Raji (cell line): Measurements from ENCODE around the gene GALNT2.

Experiments
- POLR2A ChIP-seq: IDR thresholded peaks from 2 replicates; pipeline ENCODE4 v1.6.1; 2011; ENCODE audit warnings: low read depth, low read length, control low read depth; ENCODE audit not compliant: insufficient read depth

Gene GALNT2

DNA sequence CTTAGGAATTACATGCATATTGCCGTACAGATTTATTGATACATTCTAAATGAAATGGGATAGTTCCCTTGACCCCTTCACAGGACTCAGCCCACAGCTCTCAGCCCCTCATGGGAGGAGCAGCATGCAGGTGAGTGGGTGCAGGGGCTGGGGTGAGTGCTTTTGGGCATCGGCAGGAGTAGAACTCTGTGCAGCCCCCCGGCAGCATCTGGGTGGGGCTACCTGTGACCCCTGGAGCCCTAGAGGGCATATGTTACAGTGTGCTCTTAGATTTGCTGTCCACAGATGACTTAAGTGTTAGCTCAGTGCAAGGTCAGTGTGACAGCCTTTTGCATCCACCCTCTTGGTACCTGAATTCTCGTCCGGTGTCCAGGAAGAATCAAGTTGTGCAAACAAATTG is 120.3 kb downstream of the GALNT2 start:
- TF ChIP-seq POLR2A = no peak

DNA sequence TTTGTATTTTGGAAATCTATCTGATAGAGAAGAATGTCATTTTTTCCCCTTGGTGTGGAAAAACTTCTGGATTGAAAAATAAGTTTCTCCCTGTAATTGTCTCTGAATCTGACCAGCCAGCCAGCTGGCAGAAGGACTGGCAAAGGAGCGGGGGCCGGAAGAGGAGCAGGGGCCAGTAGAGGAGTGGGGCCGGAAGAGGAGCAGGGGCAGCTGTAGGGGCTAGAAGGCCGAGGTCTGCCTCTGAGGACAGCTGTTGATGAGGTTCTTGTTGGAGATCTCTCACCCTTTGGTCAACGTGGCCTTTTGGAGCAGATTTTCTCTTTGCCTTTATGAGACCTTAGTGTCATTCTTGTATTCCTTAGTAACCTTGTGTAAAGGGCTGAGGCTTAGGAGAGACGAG is 121.8 kb downstream of the GALNT2 start:
- TF ChIP-seq POLR2A = no peak

DNA sequence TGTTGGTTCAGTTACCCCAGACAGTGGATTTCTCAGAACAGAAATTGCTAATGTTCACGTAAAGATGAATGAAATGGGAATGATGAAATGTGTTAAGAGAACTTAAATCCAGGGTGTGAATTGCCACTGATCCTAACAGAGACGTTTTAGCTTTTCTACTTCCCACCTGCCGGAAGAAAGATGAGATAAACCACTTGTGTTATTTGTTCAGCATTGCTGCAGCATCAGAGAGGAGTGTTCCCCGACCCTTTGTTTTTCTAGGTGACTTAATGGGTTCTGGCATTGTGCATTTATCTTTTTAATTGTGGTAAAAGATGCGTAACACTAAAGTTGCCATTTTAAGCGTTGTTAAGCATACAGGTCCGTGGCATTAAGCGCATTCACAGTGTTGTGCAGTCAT is 122.3 kb downstream of the GALNT2 start:
- TF ChIP-seq POLR2A = no peak

GRCh38 chr1:230189824-230190223 is 122.8 kb downstream of the GALNT2 start:
- no peak for TF ChIP-seq POLR2A

- TF ChIP-seq POLR2A = no peak
Measured at GRCh38 chr1:230191079-230191804, 124.2 kb downstream of the GALNT2 start.

DNA sequence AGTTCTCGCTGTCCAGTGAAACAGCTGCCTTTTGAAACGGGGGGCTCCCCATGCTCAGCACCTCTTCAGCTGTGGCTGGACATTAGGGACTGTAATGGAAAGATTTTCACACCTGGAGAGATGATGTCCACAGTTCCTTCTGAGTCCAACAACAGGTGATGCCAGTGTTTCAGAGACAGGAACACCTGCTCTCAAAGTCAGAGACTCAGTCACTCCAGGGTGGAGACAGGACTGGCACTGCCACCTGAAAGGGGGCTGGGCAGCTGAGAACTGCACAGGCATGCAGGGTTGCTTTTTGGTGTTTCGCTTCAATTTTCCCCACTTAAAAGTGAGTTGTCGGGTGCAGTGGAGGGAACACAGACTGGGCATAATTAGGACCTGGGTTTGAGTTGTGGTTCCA is 124.8 kb downstream of the GALNT2 start:
- TF ChIP-seq POLR2A = no peak

- TF ChIP-seq POLR2A = no peak
Measured at GRCh38 chr1:230194525-230194924, 127.5 kb downstream of the GALNT2 start.

DNA sequence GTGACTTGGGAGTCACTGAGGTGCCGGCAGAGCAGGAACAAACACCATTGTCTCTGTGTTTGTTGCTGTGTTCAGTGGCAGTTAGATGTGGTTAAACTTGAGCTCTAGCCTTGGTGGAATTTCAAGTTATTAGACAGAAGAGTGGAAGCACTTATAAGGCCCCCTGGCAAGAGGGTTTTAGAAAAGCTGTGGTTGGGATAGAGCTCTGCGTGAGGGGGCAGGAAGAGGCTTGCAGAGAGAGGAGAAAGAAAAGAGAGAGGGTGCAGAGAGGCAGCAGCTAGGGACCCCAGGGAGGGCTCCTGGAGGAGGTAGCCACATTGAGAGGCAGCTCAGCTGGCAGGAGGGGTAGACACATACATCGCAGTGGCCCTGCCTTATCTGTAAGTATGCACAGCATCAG is 128.2 kb downstream of the GALNT2 start:
- TF ChIP-seq POLR2A = no peak

DNA sequence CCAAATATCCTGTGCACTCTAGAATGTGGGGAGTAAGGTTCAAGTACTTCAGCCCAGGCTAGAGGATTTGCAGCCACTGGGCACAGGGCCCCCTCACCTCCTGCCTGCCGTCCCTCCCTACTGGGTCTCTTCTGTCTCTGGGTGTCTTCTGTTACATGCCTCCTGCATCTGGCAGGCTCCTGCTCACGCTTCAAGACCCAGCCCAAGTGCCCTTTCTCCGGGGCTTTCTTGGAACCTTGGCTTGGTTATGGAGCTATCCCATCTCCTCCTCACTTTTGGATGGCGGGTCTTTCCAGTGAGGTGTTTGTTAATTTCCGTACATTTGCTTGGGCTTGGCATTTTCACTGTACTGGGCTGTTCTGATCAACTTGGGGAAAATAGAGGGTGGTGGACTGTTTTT is 129.0 kb downstream of the GALNT2 start:
- TF ChIP-seq POLR2A = no peak

DNA sequence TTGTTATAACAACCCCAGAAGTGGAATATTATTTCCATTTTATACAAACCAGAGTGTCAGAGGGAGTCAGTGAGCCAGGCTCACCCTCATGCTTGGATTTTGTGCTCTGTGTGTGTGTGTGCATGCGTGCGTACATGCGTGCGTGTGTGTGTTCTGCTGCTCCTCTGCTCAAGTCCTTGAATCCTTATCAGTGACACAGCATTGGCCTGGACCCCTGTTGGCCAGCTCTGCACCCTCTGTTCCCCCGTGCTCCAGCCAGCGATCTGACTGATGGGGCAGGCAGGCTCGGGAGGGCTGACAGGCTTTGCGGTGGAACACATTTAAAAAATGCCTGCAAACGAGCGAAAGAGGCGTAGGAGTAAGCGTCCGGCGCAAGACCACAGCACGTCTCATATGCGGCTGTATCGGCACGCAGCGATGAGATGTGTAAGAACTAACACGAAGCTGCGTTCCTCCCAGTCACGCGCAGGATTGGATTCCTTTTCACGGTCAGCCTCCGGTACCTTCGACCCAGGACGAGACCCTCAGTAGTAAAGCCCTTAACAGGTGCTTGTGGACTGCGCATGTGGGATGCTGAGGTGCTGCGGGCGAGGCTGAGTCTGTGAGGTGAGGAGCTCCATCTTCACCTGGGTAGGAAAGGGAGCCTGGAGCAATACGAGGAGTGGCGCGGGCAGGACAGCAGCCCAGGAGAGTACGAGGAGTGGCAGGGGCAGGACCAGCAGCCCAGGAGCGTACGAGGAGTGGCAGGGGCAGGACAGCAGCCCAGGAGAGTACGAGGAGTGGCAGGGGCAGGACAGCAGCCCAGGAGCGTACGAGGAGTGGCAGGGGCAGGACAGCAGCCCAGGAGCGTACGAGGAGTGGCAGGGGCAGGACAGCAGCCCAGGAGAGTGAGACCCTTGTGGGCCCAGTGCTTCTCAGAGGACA is 130.9 kb downstream of the GALNT2 start:
- no peak for TF ChIP-seq POLR2A

- no peak for TF ChIP-seq POLR2A
Measured at GRCh38 chr1:230199034-230199433, 132.0 kb downstream of the GALNT2 start.

GRCh38 chr1:230199554-230199953 is 132.5 kb downstream of the GALNT2 start:
- no peak for TF ChIP-seq POLR2A

- no peak for TF ChIP-seq POLR2A
Measured at GRCh38 chr1:230200276-230200675, 133.2 kb downstream of the GALNT2 start.

- TF ChIP-seq POLR2A = no peak
Measured at GRCh38 chr1:230201445-230201844, 134.4 kb downstream of the GALNT2 start.

DNA sequence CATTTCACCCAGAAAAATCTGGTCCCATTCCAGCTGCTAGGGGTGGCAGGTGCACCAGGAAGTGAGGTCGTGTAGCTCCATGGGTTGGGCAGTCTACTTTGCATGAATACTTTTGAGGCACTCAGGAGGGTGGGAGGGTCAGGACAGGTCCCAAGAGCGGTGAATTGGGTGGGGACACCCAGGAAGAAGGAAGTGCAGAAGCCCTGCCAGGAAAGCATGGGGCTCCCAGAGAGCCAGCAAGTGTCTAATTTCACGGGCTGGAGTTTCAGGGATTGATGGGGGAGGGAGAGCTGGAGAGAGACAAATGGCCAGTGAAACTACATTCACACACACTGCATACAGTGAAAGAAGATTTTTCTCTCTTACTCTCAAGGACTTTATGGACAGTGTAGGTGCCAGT is 137.8 kb downstream of the GALNT2 start:
- no peak for TF ChIP-seq POLR2A

DNA sequence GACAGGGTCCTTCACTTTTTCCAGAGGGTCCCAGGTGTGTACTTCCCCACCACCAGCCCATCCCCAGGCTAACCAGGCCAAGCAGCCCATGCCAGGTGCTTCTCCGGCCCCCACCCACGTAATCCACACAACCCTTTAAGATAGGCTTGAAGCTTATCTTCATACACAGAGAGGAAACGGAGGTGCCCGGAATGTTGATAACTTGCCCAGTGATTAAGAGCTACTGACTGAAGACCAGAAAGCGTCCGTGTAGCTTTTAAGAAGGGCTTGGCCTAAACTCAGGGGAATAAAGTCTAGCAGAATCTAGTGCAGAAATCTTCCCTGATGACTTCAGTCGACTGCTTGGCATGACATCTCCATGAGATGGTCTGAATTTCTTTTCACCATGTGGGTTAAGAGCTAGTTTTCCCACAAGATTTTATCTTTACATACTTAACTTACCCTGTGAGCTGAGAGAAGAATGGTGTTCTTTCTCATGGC is 138.7 kb downstream of the GALNT2 start:
- no peak for TF ChIP-seq POLR2A

DNA sequence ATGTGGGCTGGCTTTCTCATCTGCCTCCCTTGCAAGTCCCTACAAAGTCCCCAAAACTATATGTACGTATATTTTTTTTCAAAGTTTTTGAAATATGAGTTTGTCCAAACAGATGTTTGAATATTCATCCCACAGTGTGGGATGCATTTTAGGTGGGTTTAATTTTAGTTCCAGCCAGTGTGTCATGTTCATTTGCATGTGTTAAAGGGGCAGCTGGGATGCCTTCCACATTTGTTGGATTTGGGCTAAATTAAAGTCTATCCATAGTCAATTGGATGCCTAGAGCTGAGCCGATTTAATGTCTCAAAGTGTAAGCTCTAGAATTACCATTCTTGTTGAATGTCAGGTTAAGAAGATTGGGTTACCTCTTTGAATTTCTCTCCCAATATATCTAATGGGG is 139.2 kb downstream of the GALNT2 start:
- TF ChIP-seq POLR2A = no peak

DNA sequence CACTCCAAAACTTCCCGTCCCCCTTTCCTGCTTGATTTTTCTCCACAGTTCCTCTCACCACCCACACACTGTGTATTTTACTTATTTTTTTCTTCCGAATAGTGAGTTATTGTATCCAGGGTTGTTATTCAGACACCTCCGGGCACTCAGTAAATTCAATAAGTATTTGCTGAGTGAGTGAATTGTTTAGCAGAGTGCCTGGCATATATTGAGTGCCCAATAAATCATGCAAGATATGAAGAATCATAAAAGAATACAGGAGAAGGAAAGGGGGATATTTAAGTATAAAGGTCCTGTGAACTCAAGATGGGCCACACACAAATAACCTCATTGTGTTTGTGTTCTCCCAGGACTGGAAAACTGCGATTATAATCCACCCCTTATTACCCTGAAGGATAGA is 139.9 kb downstream of the GALNT2 start:
- TF ChIP-seq POLR2A = no peak
